ENCODE results near the gene SH3BP5L. TPM values are rescaled to one million over a fixed set of nuclear protein-coding genes. Genes with fewer than 3 reads are reported as not detected.

Gene SH3BP5L
- total and polyA plus RNA-seq, 2 of the 13 experiments (the other 11 are each of a cell fraction or from before 2014, with no cell fraction given) = 10.3 to 14.9 TPM

DNA sequence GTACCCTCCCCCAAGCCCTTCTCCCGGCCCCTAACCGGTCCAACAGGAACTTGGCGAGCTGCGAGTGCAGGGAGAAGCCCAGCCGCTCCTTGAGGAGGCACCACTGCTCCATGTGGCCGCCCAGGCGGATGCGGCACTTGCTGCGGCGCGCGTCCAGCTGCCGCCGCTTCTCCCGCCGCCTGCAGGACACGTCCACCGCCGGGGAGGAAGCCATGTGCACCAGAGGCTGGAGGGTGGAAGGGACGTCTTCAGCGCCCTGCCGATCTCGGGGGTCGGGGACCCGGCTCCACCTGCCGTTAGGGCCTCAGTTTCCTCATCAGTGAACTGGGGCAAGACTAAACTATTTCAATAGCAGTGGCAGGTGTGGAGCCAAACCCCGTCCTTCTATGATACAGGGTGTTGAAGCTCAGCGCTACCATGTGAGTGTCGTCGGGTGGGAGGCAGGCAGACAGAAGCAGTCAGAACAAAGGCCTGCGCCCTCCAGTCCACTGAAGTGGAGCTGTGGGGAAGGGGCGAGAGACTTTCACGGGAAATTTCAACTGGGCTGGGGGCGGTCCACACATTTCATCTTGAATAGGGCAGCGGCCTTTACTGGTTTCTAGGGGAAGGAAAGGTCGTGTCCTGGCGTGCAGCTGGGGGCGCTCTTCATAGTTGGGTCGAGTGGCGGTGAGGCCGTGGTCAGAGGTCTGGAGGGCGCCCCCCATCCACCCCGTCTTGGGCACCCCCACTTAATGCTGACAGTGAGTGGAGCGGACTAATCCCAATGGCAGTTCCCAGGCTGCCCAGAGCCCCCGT, 32.6 kb upstream of the SH3BP5L start (continued):
- TF ChIP-seq, protein P1, sequence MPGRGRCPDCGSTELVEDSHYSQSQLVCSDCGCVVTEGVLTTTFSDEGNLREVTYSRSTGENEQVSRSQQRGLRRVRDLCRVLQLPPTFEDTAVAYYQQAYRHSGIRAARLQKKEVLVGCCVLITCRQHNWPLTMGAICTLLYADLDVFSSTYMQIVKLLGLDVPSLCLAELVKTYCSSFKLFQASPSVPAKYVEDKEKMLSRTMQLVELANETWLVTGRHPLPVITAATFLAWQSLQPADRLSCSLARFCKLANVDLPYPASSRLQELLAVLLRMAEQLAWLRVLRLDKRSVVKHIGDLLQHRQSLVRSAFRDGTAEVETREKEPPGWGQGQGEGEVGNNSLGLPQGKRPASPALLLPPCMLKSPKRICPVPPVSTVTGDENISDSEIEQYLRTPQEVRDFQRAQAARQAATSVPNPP (CRISPR knock-in tag; IDR thresholded peaks at IDR 0.05) = peak; percentile 19; the same call in 1 of the 2 replicates
- no peak; the same call in 1 of the 2 replicates for TF ChIP-seq RNF2 (conservative IDR thresholded peaks at IDR 0.05; ENCODE audit: low read depth)
- no peak for TF ChIP-seq ZNF224 (CRISPR knock-in tag; IDR thresholded peaks at IDR 0.05)
- TF ChIP-seq ZNF326 (CRISPR knock-in tag; IDR thresholded peaks at IDR 0.05; ENCODE audit: borderline replicate concordance) = no peak
- no peak for TF ChIP-seq SPEN (CRISPR knock-in tag; IDR thresholded peaks at IDR 0.05; ENCODE audit: low read depth)
- TF ChIP-seq, protein P2, sequence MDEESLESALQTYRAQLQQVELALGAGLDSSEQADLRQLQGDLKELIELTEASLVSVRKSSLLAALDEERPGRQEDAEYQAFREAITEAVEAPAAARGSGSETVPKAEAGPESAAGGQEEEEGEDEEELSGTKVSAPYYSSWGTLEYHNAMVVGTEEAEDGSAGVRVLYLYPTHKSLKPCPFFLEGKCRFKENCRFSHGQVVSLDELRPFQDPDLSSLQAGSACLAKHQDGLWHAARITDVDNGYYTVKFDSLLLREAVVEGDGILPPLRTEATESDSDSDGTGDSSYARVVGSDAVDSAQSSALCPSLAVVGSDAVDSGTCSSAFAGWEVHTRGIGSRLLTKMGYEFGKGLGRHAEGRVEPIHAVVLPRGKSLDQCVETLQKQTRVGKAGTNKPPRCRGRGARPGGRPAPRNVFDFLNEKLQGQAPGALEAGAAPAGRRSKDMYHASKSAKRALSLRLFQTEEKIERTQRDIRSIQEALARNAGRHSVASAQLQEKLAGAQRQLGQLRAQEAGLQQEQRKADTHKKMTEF (CRISPR knock-in tag; IDR thresholded peaks at IDR 0.05) = no peak
- no peak for TF ChIP-seq ZNF121 (CRISPR knock-in tag; IDR thresholded peaks at IDR 0.05)
- TF ChIP-seq ZSCAN30 (CRISPR knock-in tag; IDR thresholded peaks at IDR 0.05) = no peak
- no peak for TF ChIP-seq ZNF431 (CRISPR knock-in tag; IDR thresholded peaks at IDR 0.05; ENCODE audit: borderline replicate concordance, low read depth)
- TF ChIP-seq ZNF75D (CRISPR knock-in tag; IDR thresholded peaks at IDR 0.05; ENCODE audit: borderline replicate concordance) = no peak
- 0 out of 2 replicates have a peak, but pooled peaks have one; percentile 17 for TF ChIP-seq ZNF317 (CRISPR knock-in tag; IDR thresholded peaks at IDR 0.05)
- no peak for TF ChIP-seq GABPA (IDR thresholded peaks at IDR 0.05; ENCODE audit: low read depth, low read length)
- TF ChIP-seq GABPA (CRISPR knock-in tag; IDR thresholded peaks at IDR 0.05; ENCODE audit: low read depth) = no peak; the same call in 1 of the 2 replicates
- TF ChIP-seq ZNF253 (CRISPR knock-in tag; IDR thresholded peaks at IDR 0.05; ENCODE audit: borderline replicate concordance) = no peak
- TF ChIP-seq KMT2A (CRISPR knock-in tag; IDR thresholded peaks at IDR 0.05) = no peak
- no peak for TF ChIP-seq ZNF720 (CRISPR knock-in tag; IDR thresholded peaks at IDR 0.05)
- TF ChIP-seq, protein P3, sequence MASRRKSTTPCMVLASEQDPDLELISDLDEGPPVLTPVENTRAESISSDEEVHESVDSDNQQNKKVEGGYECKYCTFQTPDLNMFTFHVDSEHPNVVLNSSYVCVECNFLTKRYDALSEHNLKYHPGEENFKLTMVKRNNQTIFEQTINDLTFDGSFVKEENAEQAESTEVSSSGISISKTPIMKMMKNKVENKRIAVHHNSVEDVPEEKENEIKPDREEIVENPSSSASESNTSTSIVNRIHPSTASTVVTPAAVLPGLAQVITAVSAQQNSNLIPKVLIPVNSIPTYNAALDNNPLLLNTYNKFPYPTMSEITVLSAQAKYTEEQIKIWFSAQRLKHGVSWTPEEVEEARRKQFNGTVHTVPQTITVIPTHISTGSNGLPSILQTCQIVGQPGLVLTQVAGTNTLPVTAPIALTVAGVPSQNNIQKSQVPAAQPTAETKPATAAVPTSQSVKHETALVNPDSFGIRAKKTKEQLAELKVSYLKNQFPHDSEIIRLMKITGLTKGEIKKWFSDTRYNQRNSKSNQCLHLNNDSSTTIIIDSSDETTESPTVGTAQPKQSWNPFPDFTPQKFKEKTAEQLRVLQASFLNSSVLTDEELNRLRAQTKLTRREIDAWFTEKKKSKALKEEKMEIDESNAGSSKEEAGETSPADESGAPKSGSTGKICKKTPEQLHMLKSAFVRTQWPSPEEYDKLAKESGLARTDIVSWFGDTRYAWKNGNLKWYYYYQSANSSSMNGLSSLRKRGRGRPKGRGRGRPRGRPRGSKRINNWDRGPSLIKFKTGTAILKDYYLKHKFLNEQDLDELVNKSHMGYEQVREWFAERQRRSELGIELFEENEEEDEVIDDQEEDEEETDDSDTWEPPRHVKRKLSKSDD (CRISPR knock-in tag; IDR thresholded peaks at IDR 0.05; ENCODE audit: low read depth) = no peak
- no peak for TF ChIP-seq ZNF780A (CRISPR knock-in tag; IDR thresholded peaks at IDR 0.05)
- no peak for TF ChIP-seq ZFP36L2 (CRISPR knock-in tag; IDR thresholded peaks at IDR 0.05)
- TF ChIP-seq RBM39 (IDR thresholded peaks at IDR 0.05; ENCODE audit: low read depth, low read length, poor library complexity, severe bottlenecking) = peak; percentile 45
- TF ChIP-seq ZNF251 (CRISPR knock-in tag; IDR thresholded peaks at IDR 0.05) = 0 out of 2 replicates have a peak, but pooled peaks have one; percentile 67
- no peak for TF ChIP-seq MBNL3 (CRISPR knock-in tag; conservative IDR thresholded peaks at IDR 0.05)
- TF ChIP-seq PPARG (CRISPR knock-in tag; conservative IDR thresholded peaks at IDR 0.05) = no peak
- TF ChIP-seq CHD4 (IDR thresholded peaks at IDR 0.05; ENCODE audit: borderline replicate concordance, low read length) = no peak
- TF ChIP-seq ETV5 (CRISPR knock-in tag; IDR thresholded peaks at IDR 0.05; ENCODE audit: borderline replicate concordance) = peak; percentile 19; the same call in 1 of the 2 replicates
- TF ChIP-seq RFX5 (IDR thresholded peaks at IDR 0.05; ENCODE audit: low read depth, low read length) = no peak
- TF ChIP-seq ZC3H13 (CRISPR knock-in tag; IDR thresholded peaks at IDR 0.05) = peak; percentile 41; the same call in 1 of the 2 replicates
